Measurements from ENCODE around the gene YWHAB.

Gene YWHAB

DNA sequence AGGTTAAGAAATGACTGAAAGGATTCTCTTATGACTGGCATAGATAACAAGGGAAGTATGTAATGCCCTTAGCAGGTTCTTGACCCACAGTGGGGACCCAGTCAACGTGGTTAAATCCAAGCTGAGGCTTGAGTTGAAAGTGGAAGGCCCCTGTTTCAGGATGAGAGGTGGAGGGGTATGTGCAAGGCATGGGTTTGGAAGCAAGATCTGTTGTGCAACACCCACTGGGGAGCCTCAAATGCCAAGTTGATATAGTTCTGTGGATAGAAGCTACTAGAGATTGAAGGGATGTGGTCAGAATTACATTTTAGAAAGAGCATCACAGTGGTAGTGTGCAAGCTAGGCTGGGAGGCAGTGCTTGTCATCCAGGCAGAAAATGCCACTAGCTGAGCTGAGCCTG lies 29.4 kb downstream of the YWHAB start:
- no peak for DNase-seq (ENCODE audit: low read depth)

DNA sequence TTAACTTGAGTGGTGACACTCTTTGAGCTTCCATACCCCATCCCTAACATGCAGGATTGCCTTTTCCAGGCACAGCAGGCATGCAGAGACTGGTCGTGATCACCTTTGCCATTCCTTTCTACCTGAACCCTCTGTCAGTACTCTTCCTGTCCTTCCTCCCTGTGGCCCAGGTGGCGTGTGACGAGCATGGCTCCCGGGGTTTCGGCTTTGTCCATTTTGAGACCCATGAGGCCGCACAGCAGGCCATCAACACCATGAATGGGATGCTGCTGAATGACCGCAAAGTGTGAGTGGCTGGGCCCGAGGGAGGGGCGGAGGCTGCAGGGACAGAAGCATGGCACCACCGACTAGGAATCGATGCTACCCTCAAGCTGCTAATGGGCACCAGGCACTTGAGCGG lies 31.1 kb downstream of the YWHAB start:
- DNase-seq (ENCODE audit: low read depth): no peak

GRCh38 chr20:44917399-44917798 lies 31.9 kb downstream of the YWHAB start:
- DNase-seq (ENCODE audit: low read depth): no peak

- DNase-seq (ENCODE audit: low read depth): no peak
Measured at GRCh38 chr20:44918342-44918741, 32.8 kb downstream of the YWHAB start.

DNA sequence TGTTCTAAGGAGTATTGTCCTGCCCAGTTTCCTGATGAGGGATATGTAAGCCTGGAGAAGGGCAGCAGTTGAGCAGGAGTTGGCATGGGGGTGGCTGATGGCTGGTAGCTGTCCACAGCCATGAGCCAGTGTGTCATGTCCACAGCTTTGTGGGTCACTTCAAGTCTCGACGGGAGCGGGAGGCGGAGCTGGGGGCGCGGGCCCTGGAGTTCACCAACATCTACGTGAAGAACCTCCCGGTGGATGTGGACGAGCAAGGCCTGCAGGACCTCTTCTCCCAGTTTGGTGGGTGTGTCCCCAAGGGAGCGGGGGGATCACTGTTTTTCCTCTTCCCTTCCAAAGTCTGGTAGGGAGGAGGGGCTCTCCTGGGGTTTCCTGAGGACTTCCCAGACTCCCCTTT lies 33.3 kb downstream of the YWHAB start:
- no peak for DNase-seq (ENCODE audit: low read depth)

DNA sequence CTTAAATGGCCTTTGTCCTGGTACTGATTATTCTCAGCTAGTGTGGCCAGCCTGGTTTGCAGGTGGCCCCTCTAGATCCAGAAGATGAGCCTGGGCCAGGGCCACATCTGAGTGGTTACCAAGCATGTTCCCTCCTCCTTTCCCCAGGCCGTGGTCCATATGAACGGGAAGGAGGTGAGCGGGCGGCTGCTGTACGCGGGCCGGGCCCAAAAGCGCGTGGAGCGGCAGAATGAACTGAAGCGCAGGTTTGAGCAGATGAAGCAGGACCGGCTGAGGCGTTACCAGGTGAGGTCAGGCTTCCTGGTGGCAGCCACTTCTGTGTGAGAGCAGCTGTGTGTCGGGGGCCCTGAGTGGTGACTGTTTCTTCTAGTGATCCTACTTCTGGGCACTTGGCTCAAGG lies 35.9 kb downstream of the YWHAB start:
- DNase-seq (ENCODE audit: low read depth): no peak

- no peak for DNase-seq (ENCODE audit: low read depth)
Measured at GRCh38 chr20:44924541-44924940, 39.0 kb downstream of the YWHAB start.

- DNase-seq (ENCODE audit: low read depth): no peak
Measured at GRCh38 chr20:44928595-44928994, 43.1 kb downstream of the YWHAB start.

DNA sequence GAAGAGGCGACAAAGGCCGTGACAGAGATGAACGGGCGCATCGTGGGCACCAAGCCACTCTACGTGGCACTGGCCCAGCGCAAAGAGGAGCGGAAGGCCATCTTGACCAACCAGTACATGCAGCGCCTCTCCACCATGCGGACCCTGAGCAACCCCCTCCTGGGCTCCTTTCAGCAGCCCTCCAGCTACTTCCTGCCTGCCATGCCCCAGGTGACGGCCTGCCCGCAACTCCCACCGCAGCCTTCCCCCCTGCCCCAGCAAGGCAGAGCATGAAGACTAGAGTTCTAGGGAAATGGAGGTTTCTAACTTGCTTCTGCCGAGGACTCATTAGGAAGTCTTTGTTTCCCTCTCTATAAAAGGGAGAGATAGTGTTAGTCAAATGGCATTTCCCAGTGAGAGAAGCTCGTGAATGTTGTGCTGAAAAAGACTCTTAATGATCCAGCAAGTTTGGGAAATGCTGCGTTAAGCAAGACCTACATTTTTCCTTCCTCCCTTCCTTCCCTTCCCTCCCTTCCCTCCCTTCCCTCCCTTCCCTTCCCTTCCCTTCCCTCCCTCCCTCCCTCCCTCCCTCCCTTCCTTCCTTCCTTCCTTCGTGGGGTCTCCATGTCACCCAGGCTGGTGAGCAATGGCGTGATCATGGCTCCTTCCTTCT lies 45.1 kb downstream of the YWHAB start:
- no peak for DNase-seq (ENCODE audit: low read depth)

- no peak for DNase-seq (ENCODE audit: low read depth)
Measured at GRCh38 chr20:44931911-44932310, 46.4 kb downstream of the YWHAB start.

GRCh38 chr20:44932916-44933315 lies 47.4 kb downstream of the YWHAB start:
- DNase-seq (ENCODE audit: low read depth): no peak

- DNase-seq (ENCODE audit: low read depth): no peak
Measured at GRCh38 chr20:44936510-44936909, 51.0 kb downstream of the YWHAB start.

DNA sequence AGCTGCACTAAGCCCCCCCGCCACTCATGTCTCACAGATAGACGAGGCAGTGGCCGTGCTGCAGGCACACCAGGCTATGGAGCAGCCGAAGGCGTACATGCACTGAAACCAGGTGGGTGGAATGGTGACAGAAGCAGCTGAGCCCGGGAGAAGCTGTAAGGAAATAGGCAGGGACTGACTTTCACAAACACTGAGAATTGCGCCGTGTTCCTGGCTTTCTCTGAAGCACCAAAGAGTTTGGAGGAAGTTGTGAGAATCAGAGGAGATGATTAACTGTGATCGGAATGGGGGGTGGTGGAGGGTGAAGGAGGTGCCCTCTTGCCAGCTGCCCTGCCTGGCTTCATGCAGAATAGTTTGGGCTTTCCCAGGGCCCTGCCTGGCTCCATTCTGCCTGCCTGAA lies 53.1 kb downstream of the YWHAB start:
- DNase-seq (ENCODE audit: low read depth): no peak

DNA sequence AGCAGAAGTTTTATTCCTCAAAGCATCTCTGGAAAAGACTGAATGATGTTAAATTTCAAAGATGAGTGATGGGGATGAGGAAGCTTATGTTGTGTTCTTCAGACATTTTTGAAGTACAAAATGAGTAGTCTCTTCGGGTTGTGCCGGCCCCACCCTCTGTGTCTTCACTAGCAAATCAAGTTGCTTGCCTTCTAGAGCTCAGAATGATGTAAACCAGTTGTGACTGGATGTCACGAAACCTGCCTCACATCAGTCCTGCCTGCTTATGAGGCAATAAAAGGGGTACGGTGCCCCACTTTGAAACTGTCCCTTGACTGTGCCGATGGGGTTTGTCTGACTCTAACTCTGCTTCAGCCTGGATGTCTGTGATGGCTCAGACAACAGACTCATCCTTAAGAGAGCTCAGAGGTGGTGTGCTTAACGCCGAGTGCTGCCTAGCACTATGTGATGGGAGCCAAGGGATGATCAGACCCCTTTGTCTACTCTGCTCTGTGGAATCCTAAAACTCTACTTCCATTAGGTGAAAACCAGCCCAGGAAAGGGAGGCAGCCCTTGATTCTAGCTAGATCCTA lies 55.7 kb downstream of the YWHAB start:
- no peak for DNase-seq (ENCODE audit: low read depth)

GRCh38 chr20:44942264-44942973 lies 56.9 kb downstream of the YWHAB start:
- DNase-seq (ENCODE audit: low read depth): no peak

GRCh38 chr20:44943828-44944227 lies 58.3 kb downstream of the YWHAB start:
- DNase-seq (ENCODE audit: low read depth): no peak

- no peak for DNase-seq (ENCODE audit: low read depth)
Measured at GRCh38 chr20:44945261-44945660, 59.8 kb downstream of the YWHAB start.

DNA sequence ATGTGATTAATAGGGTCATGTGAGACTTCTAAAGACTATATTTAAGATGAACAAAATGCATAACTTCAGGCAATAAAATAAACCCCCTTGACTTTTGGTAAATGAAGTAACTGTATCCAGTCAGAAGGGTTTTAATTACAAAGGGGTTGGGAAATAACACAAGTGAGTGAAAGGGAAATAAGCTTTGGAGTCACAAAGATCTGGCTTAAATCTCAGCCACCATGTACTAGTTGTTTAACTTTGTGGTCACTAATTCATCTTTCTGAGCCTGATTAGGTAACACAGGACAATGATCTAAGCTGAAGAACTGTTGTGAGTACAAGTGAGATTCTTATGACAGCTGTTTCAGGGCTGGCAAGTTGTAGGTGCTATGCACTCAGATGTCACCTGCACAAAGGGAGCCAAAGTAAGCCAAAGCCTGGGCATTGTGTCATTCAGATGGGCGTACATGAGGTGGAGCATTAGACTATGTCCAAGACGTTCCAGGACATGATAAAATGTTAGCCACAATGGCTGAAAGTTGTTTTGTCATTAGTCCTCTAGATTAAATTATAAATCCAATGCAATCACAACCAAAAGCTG lies 60.9 kb downstream of the YWHAB start:
- DNase-seq (ENCODE audit: low read depth): no peak

DNA sequence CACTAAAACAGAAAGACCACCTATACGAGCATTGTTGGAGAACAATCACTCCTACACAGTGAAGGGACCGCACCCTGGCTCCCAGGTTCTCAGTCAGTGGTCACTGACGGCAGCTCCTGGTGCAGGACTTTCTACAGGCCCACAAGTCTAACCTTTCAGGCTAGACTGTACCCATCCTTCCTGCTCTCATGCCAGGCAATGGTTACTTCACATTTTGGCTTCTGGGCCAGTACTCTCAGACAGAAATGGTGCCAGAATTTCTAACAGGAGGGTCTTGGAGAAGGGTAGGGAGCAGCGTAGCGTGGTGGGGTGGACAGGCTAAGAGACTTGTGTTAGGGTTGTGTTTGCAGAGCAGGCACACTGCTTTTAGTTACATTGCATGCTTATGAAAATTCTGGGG lies 62.6 kb downstream of the YWHAB start:
- no peak for DNase-seq (ENCODE audit: low read depth)

GRCh38 chr20:44948513-44948912 lies 63.0 kb downstream of the YWHAB start:
- no peak for DNase-seq (ENCODE audit: low read depth)

- DNase-seq (ENCODE audit: low read depth): no peak
Measured at GRCh38 chr20:44950368-44950767, 64.9 kb downstream of the YWHAB start.

DNA sequence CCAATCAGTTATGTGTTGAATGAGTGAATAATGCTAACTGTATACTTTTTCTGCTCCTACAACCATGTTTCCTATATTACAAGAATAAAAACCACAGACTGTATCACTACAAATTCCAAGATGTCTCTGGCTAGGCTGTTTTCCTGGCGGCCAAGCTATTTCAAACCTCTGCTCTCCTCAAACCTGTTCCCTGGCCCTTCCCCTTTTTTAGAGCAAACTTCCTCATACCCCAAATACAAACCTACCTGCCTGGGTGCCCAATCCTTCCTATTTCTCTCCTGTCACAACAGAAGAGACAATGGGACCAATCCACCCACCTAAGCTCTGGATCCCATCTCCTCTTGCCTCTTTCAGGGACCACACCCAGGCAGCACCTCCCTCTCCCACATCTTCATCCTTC lies 67.2 kb downstream of the YWHAB start:
- no peak for DNase-seq (ENCODE audit: low read depth)

DNA sequence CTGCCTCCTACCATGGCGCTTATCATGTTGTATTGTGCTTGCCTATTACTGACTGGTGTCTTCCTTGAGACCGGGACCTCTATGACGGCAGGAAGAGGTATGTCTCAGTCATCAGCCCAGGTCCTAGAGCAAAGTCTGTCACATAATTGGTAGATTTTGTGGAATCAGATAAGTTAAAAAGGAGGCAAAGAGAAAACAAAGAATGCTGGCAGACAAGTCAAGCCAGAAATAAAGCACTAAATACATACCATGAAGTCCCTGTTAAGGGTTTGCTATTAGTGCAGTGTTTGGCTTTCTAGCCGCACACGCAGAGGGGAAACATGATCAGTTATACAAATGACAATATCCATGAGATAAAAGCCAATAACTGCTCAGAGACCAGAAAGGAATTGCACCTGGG lies 68.7 kb downstream of the YWHAB start:
- no peak for DNase-seq (ENCODE audit: low read depth)

Data from fibroblast of the conjunctiva (primary cell).